Measurements from ENCODE around the gene CXCL17.
"Not testable (repeated sequence)": the region's sequence is repeated elsewhere in the genome, so short reads cannot be mapped to it uniquely, and the experiment has no call there.

Gene CXCL17

GRCh38 chr19:42452590-42452989, 9.8 kb upstream of the CXCL17 start:
- no peaks in the 10 kb centered on the region for H3K4me1 Mint-ChIP-seq (ENCODE audit: low read depth in 2 of 2)
- H3K27me3 Mint-ChIP-seq, result peaks cover 5 to 8% of the 10 kb centered on the region in 2 donors
- H3K9me3 Mint-ChIP-seq, result no peaks in the 10 kb centered on the region
- DNase-seq (no peak), ATAC-seq (replicated peaks) (no peak)
- no peaks in the 10 kb centered on the region for H3K36me3 Mint-ChIP-seq (ENCODE audit: insufficient read depth)
- no peak overlapping the region for H3K4me3 Mint-ChIP-seq
- H3K27ac Mint-ChIP-seq, result no peak overlapping the region

- no peak overlapping the region for H3K4me3 Mint-ChIP-seq
- no peaks in the 10 kb centered on the region for H3K9me3 Mint-ChIP-seq
- no peak overlapping the region for H3K27ac Mint-ChIP-seq
- ATAC-seq (replicated peaks), result peak; percentile 98
- H3K27me3 Mint-ChIP-seq, result peaks cover 5 to 8% of the 10 kb centered on the region in 2 donors
- H3K36me3 Mint-ChIP-seq (ENCODE audit: insufficient read depth), result no peaks in the 10 kb centered on the region
- no peaks in the 10 kb centered on the region for H3K4me1 Mint-ChIP-seq (ENCODE audit: low read depth in 2 of 2)
- peak; percentile 74 to 77 (median 74) for DNase-seq
Observed at GRCh38 chr19:42450314-42450934, 7.7 kb upstream of the CXCL17 start.

GRCh38 chr19:42448306-42448705, 5.6 kb upstream of the CXCL17 start:
- H3K4me3 Mint-ChIP-seq; H3K27ac Mint-ChIP-seq; H3K9me3 Mint-ChIP-seq; ATAC-seq (replicated peaks); H3K4me1 Mint-ChIP-seq (ENCODE audit: low read depth in 2 of 2); H3K27me3 Mint-ChIP-seq; H3K36me3 Mint-ChIP-seq (ENCODE audit: insufficient read depth); DNase-seq: not testable (repeated sequence)

GRCh38 chr19:42445948-42446347, 3.2 kb upstream of the CXCL17 start:
- Mint-ChIP-seq H3K9me3 (no peaks in the 10 kb centered on the region), H3K27me3 (no peaks in the 10 kb centered on the region), H3K4me3 (no peak overlapping the region), H3K4me1 (ENCODE audit: low read depth in 2 of 2) (peaks cover 5% of the 10 kb centered on the region in 2 donors), H3K27ac (no peak overlapping the region), H3K36me3 (ENCODE audit: insufficient read depth) (no peaks in the 10 kb centered on the region)
- ATAC-seq (replicated peaks) (no peak), DNase-seq (no peak)

GRCh38 chr19:42443944-42444398, 1.2 kb upstream of the CXCL17 start:
- Mint-ChIP-seq H3K9me3 (no peaks in the 10 kb centered on the region), H3K4me3 (no peak overlapping the region), H3K27ac (no peak overlapping the region), H3K4me1 (ENCODE audit: low read depth in 2 of 2) (peaks cover 12 to 13% of the 10 kb centered on the region in 2 donors), H3K36me3 (ENCODE audit: insufficient read depth) (no peaks in the 10 kb centered on the region), H3K27me3 (no peaks in the 10 kb centered on the region)
- DNase-seq (no peak), ATAC-seq (replicated peaks) (no peak)

GRCh38 chr19:42441049-42441445, 1.7 kb downstream of the CXCL17 start:
- Mint-ChIP-seq H3K27ac (peak overlapping the region in 1 of 2 donors; percentile 38), H3K9me3 (no peaks in the 10 kb centered on the region), H3K4me1 (ENCODE audit: low read depth in 2 of 2) (peaks cover 18 to 19% of the 10 kb centered on the region in 2 donors), H3K4me3 (peak overlapping the region in 1 of 2 donors; percentile 41), H3K36me3 (ENCODE audit: insufficient read depth) (peaks cover 3% of the 10 kb centered on the region), H3K27me3 (no peaks in the 10 kb centered on the region)
- ATAC-seq (replicated peaks) (peak; percentile 57), DNase-seq (peak in 1 of 3 experiments; percentile 18)

GRCh38 chr19:42440357-42441048, 2.2 kb downstream of the CXCL17 start:
- DNase-seq (peak; percentile 77 to 80 (median 79)), ATAC-seq (replicated peaks) (peak; percentile 49)
- Mint-ChIP-seq H3K27me3 (no peaks in the 10 kb centered on the region), H3K36me3 (ENCODE audit: insufficient read depth) (peaks cover 3% of the 10 kb centered on the region), H3K27ac (peak overlapping the region; percentile 38 to 79), H3K4me3 (peak overlapping the region; percentile 10 to 41), H3K4me1 (ENCODE audit: low read depth in 2 of 2) (peaks cover 18 to 19% of the 10 kb centered on the region in 2 donors), H3K9me3 (no peaks in the 10 kb centered on the region)

GRCh38 chr19:42436006-42436405, 6.7 kb downstream of the CXCL17 start:
- H3K27ac Mint-ChIP-seq, result no peak overlapping the region
- peaks cover 3% of the 10 kb centered on the region for H3K36me3 Mint-ChIP-seq (ENCODE audit: insufficient read depth)
- H3K4me3 Mint-ChIP-seq, result no peak overlapping the region
- H3K27me3 Mint-ChIP-seq, result no peaks in the 10 kb centered on the region
- H3K4me1 Mint-ChIP-seq (ENCODE audit: low read depth in 2 of 2), result peaks cover 14 to 16% of the 10 kb centered on the region in 2 donors
- DNase-seq, result no peak
- H3K9me3 Mint-ChIP-seq, result no peaks in the 10 kb centered on the region
- ATAC-seq (replicated peaks), result no peak

GRCh38 chr19:42435316-42435715, 7.4 kb downstream of the CXCL17 start:
- H3K27me3 Mint-ChIP-seq, result no peaks in the 10 kb centered on the region
- H3K27ac Mint-ChIP-seq, result no peak overlapping the region
- H3K36me3 Mint-ChIP-seq (ENCODE audit: insufficient read depth), result peaks cover 3% of the 10 kb centered on the region
- no peak overlapping the region for H3K4me3 Mint-ChIP-seq
- no peak for DNase-seq
- H3K9me3 Mint-ChIP-seq, result no peaks in the 10 kb centered on the region
- H3K4me1 Mint-ChIP-seq (ENCODE audit: low read depth in 2 of 2), result peaks cover 7 to 9% of the 10 kb centered on the region in 2 donors
- no peak for ATAC-seq (replicated peaks)

GRCh38 chr19:42433503-42434260, 9.1 kb downstream of the CXCL17 start:
- H3K27ac Mint-ChIP-seq, result no peak overlapping the region
- no peaks in the 10 kb centered on the region for H3K9me3 Mint-ChIP-seq
- no peaks in the 10 kb centered on the region for H3K27me3 Mint-ChIP-seq
- ATAC-seq (replicated peaks) (peak; percentile 55), DNase-seq (peak; percentile 56 to 65 (median 62))
- H3K4me3 Mint-ChIP-seq, result no peak overlapping the region
- H3K4me1 Mint-ChIP-seq (ENCODE audit: low read depth in 2 of 2), result peaks cover 6 to 7% of the 10 kb centered on the region in 2 donors
- peaks cover 3% of the 10 kb centered on the region for H3K36me3 Mint-ChIP-seq (ENCODE audit: insufficient read depth)

GRCh38 chr19:42431486-42431885, 11.3 kb downstream of the CXCL17 start:
- no peak for DNase-seq
- no peak overlapping the region for H3K4me3 Mint-ChIP-seq
- ATAC-seq (replicated peaks), result no peak
- H3K9me3 Mint-ChIP-seq, result no peaks in the 10 kb centered on the region
- no peak overlapping the region for H3K27ac Mint-ChIP-seq
- H3K4me1 Mint-ChIP-seq (ENCODE audit: low read depth in 2 of 2), result peaks cover 0 to 2% of the 10 kb centered on the region in 2 donors
- no peaks in the 10 kb centered on the region for H3K36me3 Mint-ChIP-seq (ENCODE audit: insufficient read depth)
- H3K27me3 Mint-ChIP-seq, result no peaks in the 10 kb centered on the region

GRCh38 chr19:42428676-42429075, 14.1 kb downstream of the CXCL17 start:
- ATAC-seq (replicated peaks) (no peak), DNase-seq (no peak)
- H3K4me1 Mint-ChIP-seq (ENCODE audit: low read depth in 2 of 2), result peaks cover under 1 to 11% of the 10 kb centered on the region in 2 donors
- H3K27ac Mint-ChIP-seq, result peak overlapping the region in 1 of 2 donors; percentile 54
- H3K9me3 Mint-ChIP-seq, result no peaks in the 10 kb centered on the region
- H3K4me3 Mint-ChIP-seq, result no peak overlapping the region
- no peaks in the 10 kb centered on the region for H3K27me3 Mint-ChIP-seq
- peaks cover 1% of the 10 kb centered on the region for H3K36me3 Mint-ChIP-seq (ENCODE audit: insufficient read depth)

GRCh38 chr19:42427313-42427712, 15.4 kb downstream of the CXCL17 start, which contains the start of gene LIPE:
TSS of gene LIPE (minus strand) at chr19:42427388. CDS start at chr19:42427149, 239 bp downstream.
- Mint-ChIP-seq H3K9me3 (no peaks in the 10 kb centered on the region), H3K4me1 (ENCODE audit: low read depth in 2 of 2) (peaks cover 14 to 22% of the 10 kb centered on the region in 2 donors), H3K36me3 (ENCODE audit: insufficient read depth) (peaks cover 11% of the 10 kb centered on the region), H3K27me3 (no peaks in the 10 kb centered on the region), H3K27ac (no peak within 1 kb of the TSS), H3K4me3 (no peak within 1 kb of the TSS)
- ATAC-seq (replicated peaks) (no peak), DNase-seq (no peak)

All from effector memory CD8-positive, alpha-beta T cell (primary cell).